Measurements from ENCODE around the gene NUAK1.

DNA sequence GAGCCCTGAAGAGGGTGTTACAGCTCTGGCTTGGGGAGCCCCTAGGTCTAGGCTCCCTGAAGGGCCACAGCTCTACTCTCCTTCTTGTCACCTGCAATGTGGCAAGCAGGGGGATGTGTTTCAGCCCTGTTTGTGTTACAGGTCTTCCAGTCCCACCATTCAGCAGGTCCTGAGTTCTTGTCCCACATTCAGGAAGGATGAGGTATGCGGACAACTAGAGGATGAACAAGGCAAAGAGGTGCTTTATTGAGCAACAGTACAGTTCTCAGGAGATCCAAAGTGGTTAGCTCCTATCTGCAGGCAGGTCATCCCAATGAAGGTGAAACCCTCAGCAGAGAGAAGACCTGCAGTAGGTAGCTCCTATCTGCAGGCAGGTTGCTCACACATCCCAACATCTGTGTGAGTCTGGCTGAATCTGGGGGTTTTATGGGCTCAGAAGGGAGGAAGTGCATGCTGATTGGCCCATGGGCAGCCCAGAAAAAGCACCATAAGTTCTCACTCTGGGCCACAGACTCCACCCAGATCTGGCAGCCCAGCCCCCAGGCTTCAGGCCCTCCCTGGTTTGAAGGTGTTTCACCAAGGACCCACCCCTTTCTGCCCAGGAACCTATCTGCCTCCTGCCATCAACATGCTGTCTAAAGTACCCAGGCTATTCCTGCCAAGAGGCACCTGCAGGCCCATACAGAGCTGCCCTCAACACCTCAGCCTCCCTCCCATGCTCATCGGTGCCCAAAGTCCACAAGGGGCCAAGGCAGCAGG is 98.9 kb downstream of the NUAK1 start:
- TF ChIP-seq, protein P1, sequence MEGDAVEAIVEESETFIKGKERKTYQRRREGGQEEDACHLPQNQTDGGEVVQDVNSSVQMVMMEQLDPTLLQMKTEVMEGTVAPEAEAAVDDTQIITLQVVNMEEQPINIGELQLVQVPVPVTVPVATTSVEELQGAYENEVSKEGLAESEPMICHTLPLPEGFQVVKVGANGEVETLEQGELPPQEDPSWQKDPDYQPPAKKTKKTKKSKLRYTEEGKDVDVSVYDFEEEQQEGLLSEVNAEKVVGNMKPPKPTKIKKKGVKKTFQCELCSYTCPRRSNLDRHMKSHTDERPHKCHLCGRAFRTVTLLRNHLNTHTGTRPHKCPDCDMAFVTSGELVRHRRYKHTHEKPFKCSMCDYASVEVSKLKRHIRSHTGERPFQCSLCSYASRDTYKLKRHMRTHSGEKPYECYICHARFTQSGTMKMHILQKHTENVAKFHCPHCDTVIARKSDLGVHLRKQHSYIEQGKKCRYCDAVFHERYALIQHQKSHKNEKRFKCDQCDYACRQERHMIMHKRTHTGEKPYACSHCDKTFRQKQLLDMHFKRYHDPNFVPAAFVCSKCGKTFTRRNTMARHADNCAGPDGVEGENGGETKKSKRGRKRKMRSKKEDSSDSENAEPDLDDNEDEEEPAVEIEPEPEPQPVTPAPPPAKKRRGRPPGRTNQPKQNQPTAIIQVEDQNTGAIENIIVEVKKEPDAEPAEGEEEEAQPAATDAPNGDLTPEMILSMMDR (IDR thresholded peaks at IDR 0.05), result no peak
- TF ChIP-seq POLR2AphosphoS5 (IDR thresholded peaks at IDR 0.05) (no peak), POLR2A (IDR thresholded peaks at IDR 0.05) (no peak)
